ENCODE measurements around the gene SOX13. TPM values are rescaled to one million over a fixed set of nuclear protein-coding genes. Genes with fewer than 3 reads are reported as not detected.
A peak's percentile ranks its signal among the peaks of the same experiment; 100 is the strongest.

The SOX13 gene
- 0.13 and 0.17 TPM in 2 replicates for total RNA-seq (2013; cell fraction: nucleolus; rRNA removed)
- not detected in 2 replicates for total RNA-seq (2014; rRNA removed)
- not detected in 2 replicates for total RNA-seq (2014; rRNA removed; fragmentation: Illumina TruSeq; extraction: Trizol)
- total RNA-seq (2021) = 0.27 and 0.31 TPM in 2 replicates
- polyA plus RNA-seq (2011; ENCODE audit: low read depth) = not detected
- 0.10 and 0.11 TPM in 2 replicates for polyA plus RNA-seq (2011; rRNA removed)
- 0.05 and 0.07 TPM in 2 replicates for polyA plus RNA-seq (2011; cell fraction: cytosol; rRNA removed)
- polyA plus RNA-seq (2011; cell fraction: nucleus; rRNA removed) = 0.15 and 0.54 TPM in 2 replicates
- 0.08 and 0.13 TPM in 2 replicates for polyA plus RNA-seq (2012)
- not detected in 2 replicates for polyA plus RNA-seq (2014; fragmentation: Illumina TruSeq; extraction: Trizol)
- polyA plus RNA-seq (2014; fragmentation: Nextera tagmentation; extraction: Ambion mirVana) = not detected
- not detected in 2 replicates for polyA plus RNA-seq (2014; rRNA removed)
- polyA plus RNA-seq (2016; fragmentation: Nextera tagmentation; extraction: Ambion mirVana) = under 1 TPM in 1 of 2 experiments, not detected in 1; 0.04 TPM
- polyA minus RNA-seq (2011; rRNA and poly(A)+ RNA removed) = 0.10 and 0.15 TPM in 2 replicates
- 0.83 and 0.94 TPM in 2 replicates for polyA minus RNA-seq (2011; cell fraction: cytosol; rRNA and poly(A)+ RNA removed)
- 0.24 TPM in 1 of 2 replicates, not detected in the other for polyA minus RNA-seq (2011; cell fraction: nucleus; rRNA and poly(A)+ RNA removed)
- percentile 14 among the genes with signal in this experiment for Bru-seq, nascent RNA
- BruChase-seq, experiment 1, labeled RNA remaining after a 6-hour chase = percentile 16 among the genes with signal in this experiment
- percentile 21 among the genes with signal in this experiment for BruChase-seq, experiment 2, labeled RNA remaining after a 2-hour chase
- long read RNA-seq, experiment 1 = 0 reads
- long read RNA-seq, experiment 2 = 0 reads

- H2AFZ ChIP-seq (ENCODE audit: control insufficient read depth, low read depth, low read length) = no peak within 1 kb of the TSS
- H4K20me1 ChIP-seq (ENCODE audit: control insufficient read depth, insufficient read depth) = no peaks in the 10 kb centered on the region
- peak; percentile 38; the same call in 2 of the 3 replicates for ATAC-seq
- intact Hi-C loops (cut with micrococcal nuclease; ENCODE audit: unreplicated experiment) = no loop called here
- WGBS (ENCODE audit: insufficient coverage, insufficient replicate concordance, low lambda C conversion rate, missing lambda C conversion rate) = 5% methylated on average over 42 of the region's 89 CpGs
- DNase-seq (ENCODE audit: low read depth, low spot score) = no peak
- no peak within 1 kb of the TSS for H3K27ac ChIP-seq (ENCODE audit: control insufficient read depth, insufficient read depth)
- no peak within 1 kb of the TSS for H3K9ac ChIP-seq (ENCODE audit: control insufficient read depth, insufficient read depth, low read length)
- no peaks in the 10 kb centered on the region for H3K79me2 ChIP-seq (ENCODE audit: control insufficient read depth, insufficient read depth, low read length)
- TF ChIP-seq CREB1 (IDR thresholded peaks at IDR 0.05; ENCODE audit: low read depth) (no peak), CHD2 (IDR thresholded peaks at IDR 0.05; ENCODE audit: borderline replicate concordance, low read depth, low read length) (no peak), ZBED1 (IDR thresholded peaks at IDR 0.05; ENCODE audit: borderline replicate concordance) (no peak), NR2C1 (IDR thresholded peaks at IDR 0.05) (0 out of 2 replicates have a peak, but pooled peaks have one; percentile 7), SRF (IDR thresholded peaks at IDR 0.05; ENCODE audit: low read depth in 2 of 2, low read length in 2 of 2) (no peak), IRF3 (IDR thresholded peaks at IDR 0.05) (no peak), SUZ12 (IDR thresholded peaks at IDR 0.05; ENCODE audit: unreplicated experiment) (peak; percentile 72), CBX5 (IDR thresholded peaks at IDR 0.05; ENCODE audit: low read depth) (no peak), RFX5 (IDR thresholded peaks at IDR 0.05; ENCODE audit: low read depth, low read length) (no peak)
- no peak for FAIRE-seq
- no peak within 1 kb of the TSS for H3K4me3 ChIP-seq
- peaks cover 16 to 19% of the 10 kb centered on the region in 2 experiments for H3K27me3 ChIP-seq (replicated peaks in 1 of 2; ENCODE audit: control insufficient read depth in 2 of 2, insufficient read depth in 2 of 2, low read length in 1 of 2)
- ChIA-PET POLR2A (interaction anchor here (0.5 to 0.7 kb wide), 2 partner anchors 30 to 162 kb away, joined by 3 to 5 read pairs; no protein-coding TSS in a partner anchor), CTCF (interaction anchor here (0.6 to 0.7 kb wide), 3 partner anchors 13 to 56 kb away, joined by 3 to 4 read pairs (median 4); no protein-coding TSS in a partner anchor), SMC1A (ENCODE audit: uncharacterized antibody, unreplicated experiment) (interaction anchor here (0.7 kb wide), 1 partner anchor 62 kb away, joined by 3 read pairs; no protein-coding TSS in a partner anchor), RAD21 (ENCODE audit: unreplicated experiment) (interaction anchor here (1.1 kb wide), 1 partner anchor 12 kb away, joined by 3 read pairs; no protein-coding TSS in a partner anchor)
- H3K36me3 ChIP-seq (ENCODE audit: control insufficient read depth in 2 of 2, insufficient read depth in 2 of 2, low read length in 1 of 2) = no peaks in the 10 kb centered on the region
- no TSS peak for BruUV-seq (replicated peaks)
- in situ Hi-C loops (cut with MboI) = no loop called here
- no peaks in the 10 kb centered on the region; the same call in 1 of the 2 replicates for H3K4me1 ChIP-seq (ENCODE audit: control insufficient read depth, insufficient read depth, low read length)
- no peak within 1 kb of the TSS for H3K4me2 ChIP-seq (ENCODE audit: control insufficient read depth, insufficient read depth)
- no peaks in the 10 kb centered on the region for H3K9me3 ChIP-seq (replicated peaks; ENCODE audit: control insufficient read depth, insufficient read depth, low read length)
Observed at GRCh38 chr1:204072931-204073836, at the start of gene SOX13. SOX13 (plus strand) TSS chr1:204073115; CDS start chr1:204112916, 39,801 bp downstream.
